ENCODE data around the gene ITGB2. TPM values are rescaled to one million over a fixed set of nuclear protein-coding genes. Genes with fewer than 3 reads are reported as not detected.
A peak's percentile ranks its signal among the peaks of the same experiment; 100 is the strongest.

The ITGB2 gene
- total RNA-seq, 2 experiments from 2014 or later: 439 to 500 TPM

GRCh38 chr21:44865561-44866280, 55.0 kb downstream of the ITGB2 start:
- no peaks in the 10 kb centered on the region for H3K9me3 Mint-ChIP-seq
- H3K4me3 Mint-ChIP-seq: peak overlapping the region; percentile 42
- peak; percentile 50 for DNase-seq
- ChIA-PET CTCF (interaction anchor here (1.1 kb wide), 1 partner anchor 11 kb away, joined by 3 read pairs; no protein-coding TSS in a partner anchor), POLR2A (no interaction called here)
- H3K27me3 Mint-ChIP-seq: no peaks in the 10 kb centered on the region
- H3K27ac Mint-ChIP-seq: peak overlapping the region; percentile 70
- H3K4me1 Mint-ChIP-seq: peaks cover 76% of the 10 kb centered on the region
- peaks cover 39% of the 10 kb centered on the region for H3K36me3 Mint-ChIP-seq (ENCODE audit: low read depth)

GRCh38 chr21:44862869-44863685, 57.6 kb downstream of the ITGB2 start:
- ChIA-PET POLR2A (no interaction called here), CTCF (no interaction called here)
- Mint-ChIP-seq H3K36me3 (ENCODE audit: low read depth) (peaks cover 42% of the 10 kb centered on the region), H3K4me1 (peaks cover 51% of the 10 kb centered on the region), H3K9me3 (no peaks in the 10 kb centered on the region), H3K27ac (peak overlapping the region; percentile 41), H3K4me3 (no peak overlapping the region), H3K27me3 (no peaks in the 10 kb centered on the region)
- DNase-seq: no peak

GRCh38 chr21:44858791-44859190, 61.9 kb downstream of the ITGB2 start:
- Mint-ChIP-seq H3K4me3 (no peak overlapping the region), H3K36me3 (ENCODE audit: low read depth) (peaks cover 52% of the 10 kb centered on the region), H3K27me3 (no peaks in the 10 kb centered on the region), H3K9me3 (no peaks in the 10 kb centered on the region), H3K27ac (no peak overlapping the region), H3K4me1 (peaks cover 35% of the 10 kb centered on the region)
- CTCF ChIA-PET: no interaction called here
- POLR2A ChIA-PET: no interaction called here
- DNase-seq: no peak

GRCh38 chr21:44858291-44858690, 62.4 kb downstream of the ITGB2 start:
- ChIA-PET CTCF (no interaction called here), POLR2A (no interaction called here)
- H3K27me3 Mint-ChIP-seq: no peaks in the 10 kb centered on the region
- peaks cover 52% of the 10 kb centered on the region for H3K36me3 Mint-ChIP-seq (ENCODE audit: low read depth)
- H3K9me3 Mint-ChIP-seq: no peaks in the 10 kb centered on the region
- DNase-seq: no peak
- peaks cover 34% of the 10 kb centered on the region for H3K4me1 Mint-ChIP-seq
- no peak overlapping the region for H3K4me3 Mint-ChIP-seq
- H3K27ac Mint-ChIP-seq: no peak overlapping the region

- Mint-ChIP-seq H3K4me3 (no peak overlapping the region), H3K4me1 (peaks cover 38% of the 10 kb centered on the region), H3K36me3 (ENCODE audit: low read depth) (peaks cover 57% of the 10 kb centered on the region), H3K9me3 (no peaks in the 10 kb centered on the region), H3K27me3 (no peaks in the 10 kb centered on the region), H3K27ac (no peak overlapping the region)
- no peak for DNase-seq
- ChIA-PET CTCF (no interaction called here), POLR2A (no interaction called here)
These were observed 63.4 kb downstream of the ITGB2 start for GRCh38 chr21:44857127-44857892.

GRCh38 chr21:44856131-44856530, 64.6 kb downstream of the ITGB2 start:
- peaks cover 48% of the 10 kb centered on the region for H3K36me3 Mint-ChIP-seq (ENCODE audit: low read depth)
- ChIA-PET CTCF (interaction anchor here (0.6 kb wide), 1 partner anchor 937 kb away, joined by 3 read pairs; no protein-coding TSS in a partner anchor), POLR2A (no interaction called here)
- DNase-seq: no peak
- no peak overlapping the region for H3K27ac Mint-ChIP-seq
- H3K27me3 Mint-ChIP-seq: no peaks in the 10 kb centered on the region
- no peak overlapping the region for H3K4me3 Mint-ChIP-seq
- peaks cover 44% of the 10 kb centered on the region for H3K4me1 Mint-ChIP-seq
- H3K9me3 Mint-ChIP-seq: no peaks in the 10 kb centered on the region

- Mint-ChIP-seq H3K9me3 (no peaks in the 10 kb centered on the region), H3K36me3 (ENCODE audit: low read depth) (peaks cover 48% of the 10 kb centered on the region), H3K4me1 (peaks cover 47% of the 10 kb centered on the region), H3K27me3 (no peaks in the 10 kb centered on the region), H3K4me3 (no peak overlapping the region), H3K27ac (peak overlapping the region; percentile 1)
- DNase-seq: no peak
- ChIA-PET POLR2A (no interaction called here), CTCF (no interaction called here)
These were observed 65.1 kb downstream of the ITGB2 start for GRCh38 chr21:44855572-44855971.

GRCh38 chr21:44854664-44855446, 65.8 kb downstream of the ITGB2 start:
- Mint-ChIP-seq H3K27ac (peak overlapping the region; percentile 82), H3K27me3 (no peaks in the 10 kb centered on the region), H3K4me1 (peaks cover 47% of the 10 kb centered on the region), H3K36me3 (ENCODE audit: low read depth) (peaks cover 48% of the 10 kb centered on the region), H3K4me3 (peak overlapping the region; percentile 23), H3K9me3 (no peaks in the 10 kb centered on the region)
- peak; percentile 28 for DNase-seq
- ChIA-PET POLR2A (no interaction called here), CTCF (interaction anchor here (1.0 to 1.2 kb wide), 2 partner anchors 12 to 85 kb away, joined by 3 to 4 read pairs; partner anchors contain the start of gene SLX9)

- Mint-ChIP-seq H3K27me3 (no peaks in the 10 kb centered on the region), H3K36me3 (ENCODE audit: low read depth) (peaks cover 50% of the 10 kb centered on the region), H3K27ac (peak overlapping the region; percentile 82), H3K4me1 (peaks cover 47% of the 10 kb centered on the region), H3K4me3 (peak overlapping the region; percentile 23), H3K9me3 (no peaks in the 10 kb centered on the region)
- ChIA-PET CTCF (interaction anchor here (1.0 to 1.2 kb wide), 2 partner anchors 12 to 86 kb away, joined by 3 to 4 read pairs; partner anchors contain the start of gene SLX9), POLR2A (no interaction called here)
- DNase-seq: peak; percentile 24
These were observed 66.4 kb downstream of the ITGB2 start for GRCh38 chr21:44854391-44854663.

GRCh38 chr21:44853601-44854390, 66.9 kb downstream of the ITGB2 start:
- Mint-ChIP-seq H3K27ac (peak overlapping the region; percentile 82), H3K9me3 (no peaks in the 10 kb centered on the region), H3K4me3 (no peak overlapping the region), H3K4me1 (peaks cover 47% of the 10 kb centered on the region), H3K36me3 (ENCODE audit: low read depth) (peaks cover 48% of the 10 kb centered on the region), H3K27me3 (no peaks in the 10 kb centered on the region)
- POLR2A ChIA-PET: no interaction called here
- CTCF ChIA-PET: interaction anchor here (1.0 to 1.2 kb wide), 2 partner anchors 13 to 86 kb away, joined by 3 to 4 read pairs; partner anchors contain the start of gene SLX9
- DNase-seq: no peak

GRCh38 chr21:44850905-44851657, 69.6 kb downstream of the ITGB2 start:
- Mint-ChIP-seq H3K27me3 (no peaks in the 10 kb centered on the region), H3K4me1 (peaks cover 55% of the 10 kb centered on the region), H3K9me3 (no peaks in the 10 kb centered on the region), H3K36me3 (ENCODE audit: low read depth) (peaks cover 38% of the 10 kb centered on the region), H3K4me3 (no peak overlapping the region), H3K27ac (peak overlapping the region; percentile 60)
- no peak for DNase-seq
- ChIA-PET CTCF (interaction anchor here (0.8 to 0.9 kb wide), 2 partner anchors 21 to 31 kb away, joined by 3 read pairs; no protein-coding TSS in a partner anchor), POLR2A (no interaction called here)
